Mucosa of gallbladder (tissue), 1 donor: ENCODE data around the gene NECTIN3. TPM values are rescaled to one million over a fixed set of nuclear protein-coding genes. Genes with fewer than 3 reads are reported as not detected.

Source experiments
- DNase-seq: peaks from one replicate; pipeline ENCODE4 v3.0.0-alpha.2; 2020; ENCODE audit warnings: low spot score
- total RNA-seq: library from RNA; stranded (reverse); gene quantifications from one replicate; pipeline ENCODE4 v1.2.1, GENCODE V29; 2021
- donor health status: DM: no; HTN: no; CAD: no.

Gene NECTIN3
- total RNA-seq, 1 donor from 2014 or later = 27.7 TPM

DNA sequence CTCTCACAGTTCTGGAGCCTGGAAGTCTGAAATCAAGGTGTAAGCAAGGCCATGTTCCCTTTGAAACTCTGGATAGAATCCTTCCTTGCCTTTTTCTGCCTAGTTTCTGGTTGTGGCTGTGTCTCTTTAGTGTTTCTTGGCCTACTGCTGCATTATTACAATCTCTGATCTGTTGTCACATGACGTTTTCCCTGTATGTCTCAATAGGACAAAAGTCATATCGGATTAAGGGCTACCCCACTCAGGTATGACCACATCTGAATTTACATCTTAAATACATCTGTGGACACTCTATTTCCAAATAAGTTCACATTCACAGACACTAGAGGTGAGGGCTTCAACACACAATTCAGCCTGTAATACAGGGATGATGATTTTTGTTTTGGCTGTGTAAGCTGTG lies 13.3 kb downstream of the NECTIN3 start:
- DNase-seq = no peak

DNA sequence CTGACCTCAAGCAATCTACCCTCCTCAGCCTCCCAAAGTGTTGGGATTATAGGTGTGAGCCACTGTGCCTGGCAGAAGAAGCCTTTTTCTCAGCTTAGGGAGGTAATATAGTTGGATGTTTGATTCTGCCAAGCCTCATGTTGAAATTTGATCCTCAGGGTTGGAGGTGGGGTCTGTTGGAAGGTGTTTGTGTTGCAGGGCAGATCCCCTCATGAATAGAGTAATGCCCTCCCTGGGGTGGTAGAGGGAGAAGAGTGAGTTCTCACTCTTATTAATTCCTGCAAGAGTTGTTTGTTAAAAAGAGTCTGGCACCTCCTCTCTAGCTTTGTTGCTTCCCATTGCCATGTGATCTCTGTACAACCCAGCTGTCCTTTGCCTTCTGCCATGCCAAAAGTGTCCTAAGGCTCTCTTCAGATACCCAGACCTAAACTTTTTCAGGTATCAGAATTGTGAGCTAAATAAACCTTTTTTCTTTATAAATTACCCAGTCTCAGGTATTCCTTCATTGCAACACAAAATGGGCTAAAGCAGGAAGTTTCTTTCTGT lies 16.4 kb downstream of the NECTIN3 start:
- DNase-seq = no peak

DNA sequence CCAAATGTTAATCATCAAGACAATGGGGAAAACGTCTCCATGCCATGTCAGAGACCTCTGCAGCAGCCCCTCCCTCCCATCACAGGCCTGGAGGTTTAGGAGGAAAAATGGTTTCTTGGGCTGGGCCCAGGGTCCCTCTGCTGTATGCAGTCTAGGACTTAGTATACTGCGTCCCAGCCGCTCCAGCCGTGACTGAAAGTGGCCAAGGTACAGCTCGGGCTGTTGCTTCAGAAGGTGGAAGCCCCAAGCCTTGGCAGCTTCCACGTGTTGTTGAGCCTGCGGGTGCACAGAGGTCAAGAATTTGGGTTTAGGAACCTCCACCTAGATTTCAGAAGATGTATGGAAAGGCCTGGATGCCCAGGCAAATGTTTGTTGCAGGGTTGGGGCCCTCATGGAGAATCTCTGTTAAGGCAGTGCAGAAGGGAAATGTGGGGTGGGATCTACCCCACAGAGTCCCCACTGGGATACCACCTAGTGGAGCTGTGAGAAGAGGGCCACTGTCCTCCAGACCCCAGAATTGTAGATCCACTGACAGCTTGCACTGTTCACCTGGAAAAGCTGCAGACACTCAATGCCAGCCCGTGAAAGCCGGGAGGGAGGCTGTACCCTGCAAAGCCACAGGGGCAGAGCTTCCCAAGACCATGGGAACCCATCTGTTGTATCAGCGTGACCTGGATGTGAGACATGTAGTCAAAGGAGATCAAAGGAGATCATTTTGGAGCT lies 25.0 kb downstream of the NECTIN3 start:
- no peak for DNase-seq

DNA sequence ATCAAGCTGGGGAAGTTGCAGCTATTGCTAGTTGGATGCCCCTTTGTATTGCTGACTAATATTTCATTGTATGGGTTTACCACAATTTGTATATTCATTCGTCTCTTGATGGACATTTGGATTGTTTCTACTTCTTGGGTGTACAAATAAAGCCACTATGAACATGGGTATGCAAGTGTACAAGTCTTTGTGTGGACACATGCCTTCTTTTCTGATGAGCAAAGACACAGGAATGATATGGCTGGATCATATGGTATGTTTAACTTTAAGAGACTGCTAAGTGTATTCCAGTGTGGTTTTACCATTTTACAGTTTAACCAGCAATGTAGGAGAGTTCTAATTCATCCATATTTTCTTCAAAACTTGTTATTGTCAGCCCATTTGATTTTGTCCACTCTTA lies 32.2 kb downstream of the NECTIN3 start:
- DNase-seq = no peak

- DNase-seq = no peak
Observed at GRCh38 chr3:111106993-111107661, 35.5 kb downstream of the NECTIN3 start.

DNA sequence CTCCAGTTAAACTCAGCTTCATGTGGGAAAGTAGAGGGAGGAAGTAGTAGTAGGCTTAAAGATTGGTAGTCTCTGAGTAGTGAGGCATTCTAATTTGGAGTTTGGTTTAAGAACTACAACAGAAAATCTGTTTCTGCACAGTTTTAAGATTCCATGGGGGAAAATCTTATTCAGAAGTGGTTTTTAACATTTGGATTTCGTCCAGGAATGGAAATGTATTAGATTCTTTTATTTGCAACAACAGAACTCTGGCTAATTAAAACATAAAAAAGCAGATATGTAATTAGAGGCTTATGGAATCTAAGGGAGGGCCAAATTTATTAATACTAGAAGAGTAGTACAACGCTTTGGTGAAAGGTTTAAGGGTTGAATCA lies 36.0 kb downstream of the NECTIN3 start:
- DNase-seq = no peak

GRCh38 chr3:111112913-111113312 lies 41.3 kb downstream of the NECTIN3 start:
- DNase-seq = no peak

DNA sequence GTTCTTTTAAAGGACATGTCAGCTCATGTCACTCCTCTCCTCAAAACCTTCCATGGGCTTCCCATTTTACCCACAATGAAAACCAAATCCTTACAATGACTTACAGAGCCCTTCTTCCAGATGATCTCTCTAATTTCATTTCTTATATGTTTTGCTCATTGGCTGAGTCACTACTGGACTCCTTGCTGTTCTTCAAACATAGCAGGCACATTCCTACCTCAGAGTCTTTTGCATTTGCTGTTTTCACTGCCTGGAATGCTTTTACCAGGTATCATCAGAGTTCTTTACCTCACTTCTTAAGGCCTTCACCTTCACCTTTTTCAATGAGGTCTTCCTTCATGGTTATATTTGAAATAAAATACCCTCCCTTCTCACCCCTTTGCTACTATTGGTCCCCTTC lies 57.3 kb downstream of the NECTIN3 start:
- no peak for DNase-seq

- no peak for DNase-seq
Observed at GRCh38 chr3:111130827-111131226, 59.2 kb downstream of the NECTIN3 start.

DNA sequence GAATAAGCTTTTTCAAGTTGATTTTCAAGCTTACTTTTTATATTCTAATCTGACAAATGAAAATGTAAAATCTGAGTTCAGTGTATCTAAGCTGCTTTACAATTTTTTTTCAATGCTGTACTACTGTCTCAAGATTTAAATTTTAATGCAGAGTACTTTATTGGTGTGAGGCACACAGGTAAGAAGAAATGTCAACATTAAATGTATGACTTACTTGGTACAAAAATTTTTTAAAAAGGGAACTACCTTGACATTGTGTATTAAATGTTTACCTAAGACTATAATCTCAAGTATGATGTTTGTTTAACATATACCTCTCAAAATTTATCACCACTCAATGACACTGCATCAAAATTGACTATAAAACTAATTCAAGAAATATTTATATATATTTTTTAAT lies 62.7 kb downstream of the NECTIN3 start:
- DNase-seq = no peak

GRCh38 chr3:111151438-111151837 lies 79.8 kb downstream of the NECTIN3 start:
- DNase-seq = peak; percentile 33

DNA sequence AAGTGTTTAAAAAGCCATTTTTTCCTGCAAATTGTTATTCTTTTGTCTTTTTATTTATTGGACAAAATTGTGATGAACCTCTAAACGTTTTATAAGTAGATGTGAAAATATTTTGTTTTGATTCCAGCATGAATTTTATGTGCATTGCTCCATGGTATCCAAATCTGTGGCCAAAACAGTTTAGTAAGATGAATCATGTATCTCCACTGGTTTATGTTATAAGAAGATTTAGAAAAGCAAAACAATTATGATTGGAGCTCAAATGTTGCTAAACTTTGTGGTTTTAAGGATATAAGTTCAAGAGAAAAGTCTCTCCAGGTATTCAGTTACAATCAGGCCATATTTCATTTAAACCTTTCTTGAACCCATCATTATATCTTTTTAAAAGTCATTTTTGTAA lies 80.9 kb downstream of the NECTIN3 start:
- no peak for DNase-seq

DNA sequence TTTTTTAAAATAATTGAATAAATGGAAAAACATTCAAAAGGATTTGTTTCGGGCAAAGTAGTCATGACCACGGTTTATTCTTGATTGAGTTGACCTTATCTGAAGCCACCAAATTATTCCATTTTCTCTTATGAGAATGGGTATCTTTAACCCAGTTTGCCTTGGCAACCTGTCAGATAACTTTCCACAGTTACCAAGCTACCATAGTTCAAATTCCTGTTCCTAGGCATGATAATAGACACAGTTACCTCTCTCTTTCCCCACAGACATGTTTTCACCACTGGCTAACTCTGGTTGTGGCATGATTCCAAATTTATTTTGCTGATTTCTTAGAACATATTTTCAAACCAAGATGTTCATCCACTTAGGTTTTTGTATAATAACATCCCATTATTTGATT lies 84.9 kb downstream of the NECTIN3 start:
- DNase-seq = no peak

- DNase-seq = no peak
Observed at GRCh38 chr3:111159391-111159790, 87.8 kb downstream of the NECTIN3 start.

- DNase-seq = no peak
Observed at GRCh38 chr3:111164621-111165020, 93.0 kb downstream of the NECTIN3 start.

GRCh38 chr3:111165411-111165810 lies 93.8 kb downstream of the NECTIN3 start:
- no peak for DNase-seq

DNA sequence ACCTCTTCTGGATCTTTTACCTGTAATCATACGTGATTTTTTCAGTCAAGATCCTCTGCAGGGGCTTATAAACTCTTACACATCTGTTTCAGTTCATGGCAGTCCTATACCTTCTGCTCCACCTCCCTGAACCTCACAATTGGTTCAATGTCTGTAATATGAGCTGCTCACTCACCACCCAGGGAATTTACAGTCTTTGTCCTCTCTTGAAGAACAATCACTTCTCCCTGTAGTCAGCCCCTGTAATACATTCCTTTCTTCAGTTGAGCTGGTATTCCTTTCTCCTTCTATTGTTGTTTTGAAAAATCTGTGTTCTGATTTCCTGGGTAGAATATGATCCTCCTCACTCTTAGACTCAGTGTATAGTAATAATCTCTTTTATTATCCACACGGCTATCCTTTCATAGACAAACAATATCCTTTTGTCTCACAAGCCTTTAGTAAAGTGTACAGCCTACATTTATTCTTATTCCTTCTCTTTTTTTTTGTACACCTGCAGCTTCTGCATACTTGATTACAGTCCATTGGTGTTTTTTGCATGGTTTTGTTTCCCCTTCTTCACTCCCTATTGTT lies 101.8 kb downstream of the NECTIN3 start:
- no peak for DNase-seq

GRCh38 chr3:111173906-111174305 lies 102.3 kb downstream of the NECTIN3 start:
- no peak for DNase-seq

DNA sequence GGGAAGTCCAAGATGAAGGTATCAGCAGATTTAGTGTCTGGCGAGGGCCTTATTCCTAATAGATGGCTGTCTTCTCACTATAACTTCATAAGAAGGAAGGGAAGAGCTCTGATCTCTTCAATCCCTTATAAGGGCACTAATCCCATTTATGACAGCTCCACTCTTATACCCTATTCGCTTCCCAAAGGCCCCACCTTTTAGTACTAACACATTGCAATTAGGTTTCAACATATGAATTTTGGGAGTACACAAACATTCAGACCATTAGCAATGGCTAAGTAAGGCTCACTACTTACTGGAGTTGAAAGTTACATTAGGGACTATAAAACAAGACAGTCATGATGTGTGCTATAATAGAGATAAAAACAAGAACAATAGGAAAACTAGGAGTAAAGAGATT lies 118.9 kb downstream of the NECTIN3 start:
- DNase-seq = no peak

DNA sequence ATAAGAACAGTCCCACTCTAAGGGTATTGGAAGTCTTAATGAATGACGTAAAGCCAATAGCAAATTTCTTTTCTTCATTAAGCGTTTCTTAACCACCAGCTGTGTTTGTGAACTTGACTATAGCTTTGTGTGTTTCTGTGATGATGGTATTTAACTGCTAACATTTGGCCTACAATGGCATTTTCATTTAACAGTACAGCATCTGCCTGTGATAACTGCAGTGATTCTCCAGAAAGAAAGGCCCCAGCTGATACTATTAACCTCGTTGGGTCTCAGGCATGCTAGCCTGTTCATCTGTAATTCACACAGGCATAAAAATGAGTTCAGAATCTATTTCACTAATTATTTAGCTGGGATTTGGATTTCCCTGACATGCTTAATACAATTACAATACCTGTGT lies 121.9 kb downstream of the NECTIN3 start:
- DNase-seq = no peak

GRCh38 chr3:111194048-111194447 lies 122.4 kb downstream of the NECTIN3 start:
- DNase-seq = no peak

GRCh38 chr3:111197485-111197884 lies 125.9 kb downstream of the NECTIN3 start:
- no peak for DNase-seq

DNA sequence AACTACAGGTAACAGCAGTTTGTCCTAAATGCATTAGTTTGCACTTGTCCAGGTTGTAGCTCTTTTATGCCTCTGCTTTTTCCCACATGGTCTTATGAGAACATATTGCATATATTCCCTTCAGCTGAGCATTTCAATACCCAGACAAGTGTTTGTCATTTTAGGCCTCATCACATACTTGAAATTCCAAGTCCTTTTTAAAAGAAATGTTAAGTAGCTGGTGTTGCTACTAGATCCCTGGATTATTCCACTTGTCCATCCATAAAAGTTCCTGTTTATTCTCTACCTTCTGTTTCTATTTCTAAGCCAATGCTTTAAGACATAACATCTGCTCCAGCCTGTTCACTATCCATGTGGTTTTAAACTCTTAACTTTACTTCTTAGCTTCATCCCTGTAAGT lies 128.4 kb downstream of the NECTIN3 start:
- no peak for DNase-seq
